ENCODE measurements around the gene CCDC7. TPM values are rescaled to one million over a fixed set of nuclear protein-coding genes. Genes with fewer than 3 reads are reported as not detected.

The CCDC7 gene
- total and polyA plus RNA-seq, 2 experiments from 2014 or later, result 2.0 to 10.0 TPM

DNA sequence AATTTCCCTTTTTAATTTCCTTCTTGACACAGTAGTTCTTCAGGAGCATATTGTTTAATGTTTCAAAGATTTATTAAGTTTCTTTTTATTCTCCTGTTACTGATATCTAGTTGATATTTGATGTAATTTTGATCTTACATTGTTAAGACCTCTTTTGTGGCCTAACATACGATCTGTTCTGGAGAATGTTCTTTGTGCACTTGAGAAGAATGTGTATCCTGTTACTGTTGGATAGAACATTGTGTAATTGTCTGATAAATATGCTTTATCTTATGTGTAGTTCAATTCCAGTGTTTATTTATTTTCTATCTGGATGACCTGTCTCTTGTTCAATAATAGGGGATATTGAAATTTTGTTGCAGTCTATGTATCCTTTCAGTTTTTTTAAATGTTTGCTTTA, 405.4 kb downstream of the CCDC7 start:
- Histone ChIP-seq H3K79me2 (no peaks in the 10 kb centered on the region), H3K36me3 (replicated peaks; ENCODE audit: insufficient read depth, low read depth) (no peaks in the 10 kb centered on the region), H3K9me2 (replicated peaks; ENCODE audit: insufficient read depth) (no peaks in the 10 kb centered on the region), H3K27ac (no peak overlapping the region), H3K4me1 (ENCODE audit: insufficient read depth) (no peaks in the 10 kb centered on the region), H4K20me1 (ENCODE audit: insufficient read depth, poor library complexity, severe bottlenecking) (no peaks in the 10 kb centered on the region), H2AFZ (no peak overlapping the region), H3K9me3 (ENCODE audit: low read depth) (no peaks in the 10 kb centered on the region), H3K27me3 (no peaks in the 10 kb centered on the region), H3K4me3 (no peak overlapping the region), H3K4me2 (no peak overlapping the region)
- 4% methylated on average over 1 of the region's 1 CpG for WGBS (ENCODE audit: low lambda C conversion rate, missing lambda C conversion rate)
- DNase-seq (ENCODE audit: low spot score), result no peak
- TF ChIP-seq, protein P1, sequence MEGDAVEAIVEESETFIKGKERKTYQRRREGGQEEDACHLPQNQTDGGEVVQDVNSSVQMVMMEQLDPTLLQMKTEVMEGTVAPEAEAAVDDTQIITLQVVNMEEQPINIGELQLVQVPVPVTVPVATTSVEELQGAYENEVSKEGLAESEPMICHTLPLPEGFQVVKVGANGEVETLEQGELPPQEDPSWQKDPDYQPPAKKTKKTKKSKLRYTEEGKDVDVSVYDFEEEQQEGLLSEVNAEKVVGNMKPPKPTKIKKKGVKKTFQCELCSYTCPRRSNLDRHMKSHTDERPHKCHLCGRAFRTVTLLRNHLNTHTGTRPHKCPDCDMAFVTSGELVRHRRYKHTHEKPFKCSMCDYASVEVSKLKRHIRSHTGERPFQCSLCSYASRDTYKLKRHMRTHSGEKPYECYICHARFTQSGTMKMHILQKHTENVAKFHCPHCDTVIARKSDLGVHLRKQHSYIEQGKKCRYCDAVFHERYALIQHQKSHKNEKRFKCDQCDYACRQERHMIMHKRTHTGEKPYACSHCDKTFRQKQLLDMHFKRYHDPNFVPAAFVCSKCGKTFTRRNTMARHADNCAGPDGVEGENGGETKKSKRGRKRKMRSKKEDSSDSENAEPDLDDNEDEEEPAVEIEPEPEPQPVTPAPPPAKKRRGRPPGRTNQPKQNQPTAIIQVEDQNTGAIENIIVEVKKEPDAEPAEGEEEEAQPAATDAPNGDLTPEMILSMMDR (IDR thresholded peaks at IDR 0.05; ENCODE audit: poor library complexity), result no peak
- TF ChIP-seq EZH2 (IDR thresholded peaks at IDR 0.05; ENCODE audit: borderline replicate concordance), result no peak
- no peak for TF ChIP-seq EZH2phosphoT487 (IDR thresholded peaks at IDR 0.05; ENCODE audit: low read depth, severe bottlenecking, unreplicated experiment)

DNA sequence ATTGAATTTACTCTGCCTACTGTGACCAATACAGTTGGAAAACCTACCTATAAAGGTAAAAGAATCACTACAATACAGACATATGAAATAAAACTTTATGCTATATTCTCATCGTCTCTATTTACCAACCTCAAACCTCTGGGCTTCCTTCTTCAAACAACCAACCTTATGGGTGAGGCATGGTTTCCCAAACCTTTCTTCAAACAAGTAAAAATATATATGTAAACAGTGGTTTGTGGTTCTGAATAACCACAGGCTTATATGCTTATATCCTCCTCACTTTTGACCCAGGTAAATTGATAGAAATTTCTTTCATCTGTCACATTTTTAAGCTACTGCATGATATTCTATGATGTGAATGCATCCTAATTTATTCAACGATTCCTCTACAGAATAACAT, 408.5 kb downstream of the CCDC7 start:
- no peak overlapping the region for H3K27ac ChIP-seq
- H3K4me3 ChIP-seq, result no peak overlapping the region
- H3K79me2 ChIP-seq, result no peaks in the 10 kb centered on the region
- H3K27me3 ChIP-seq, result no peaks in the 10 kb centered on the region
- WGBS (ENCODE audit: low lambda C conversion rate, missing lambda C conversion rate), result 100% methylated on average over 2 of the region's 2 CpGs
- H3K4me2 ChIP-seq, result no peak overlapping the region
- H2AFZ ChIP-seq, result no peak overlapping the region
- TF ChIP-seq EZH2 (IDR thresholded peaks at IDR 0.05; ENCODE audit: borderline replicate concordance) (no peak), EZH2phosphoT487 (IDR thresholded peaks at IDR 0.05; ENCODE audit: low read depth, severe bottlenecking, unreplicated experiment) (no peak)
- TF ChIP-seq, protein P1 (IDR thresholded peaks at IDR 0.05; ENCODE audit: poor library complexity), result no peak
- H4K20me1 ChIP-seq (ENCODE audit: insufficient read depth, poor library complexity, severe bottlenecking), result no peaks in the 10 kb centered on the region
- DNase-seq (ENCODE audit: low spot score), result no peak
- H3K9me3 ChIP-seq (ENCODE audit: low read depth), result no peaks in the 10 kb centered on the region
- H3K4me1 ChIP-seq (ENCODE audit: insufficient read depth), result no peaks in the 10 kb centered on the region
- no peaks in the 10 kb centered on the region for H3K36me3 ChIP-seq (replicated peaks; ENCODE audit: insufficient read depth, low read depth)
- no peaks in the 10 kb centered on the region for H3K9me2 ChIP-seq (replicated peaks; ENCODE audit: insufficient read depth)

DNA sequence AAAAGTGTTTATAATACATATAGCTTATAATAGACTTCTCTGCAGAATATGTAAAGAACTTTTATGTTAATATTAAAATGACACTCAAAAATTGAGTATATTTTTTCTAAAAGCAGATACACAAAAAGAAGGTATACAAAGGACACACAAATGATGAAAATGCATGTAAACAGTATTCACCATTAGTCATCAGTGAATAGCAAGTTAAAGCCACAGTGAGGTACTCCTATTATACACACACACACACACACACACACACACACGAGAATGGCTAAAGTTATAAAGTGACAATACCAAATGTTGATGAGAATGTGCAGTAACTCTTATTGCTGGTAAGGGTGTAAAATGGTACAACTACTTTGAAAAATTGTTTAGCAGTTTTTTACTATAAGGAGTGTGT, 419.2 kb downstream of the CCDC7 start:
- Histone ChIP-seq H3K9me3 (ENCODE audit: low read depth) (no peaks in the 10 kb centered on the region), H3K4me1 (ENCODE audit: insufficient read depth) (no peaks in the 10 kb centered on the region), H4K20me1 (ENCODE audit: insufficient read depth, poor library complexity, severe bottlenecking) (no peaks in the 10 kb centered on the region), H2AFZ (no peak overlapping the region), H3K4me2 (no peak overlapping the region), H3K79me2 (no peaks in the 10 kb centered on the region), H3K36me3 (replicated peaks; ENCODE audit: insufficient read depth, low read depth) (no peaks in the 10 kb centered on the region), H3K4me3 (no peak overlapping the region), H3K27me3 (no peaks in the 10 kb centered on the region), H3K27ac (no peak overlapping the region), H3K9me2 (replicated peaks; ENCODE audit: insufficient read depth) (no peaks in the 10 kb centered on the region)
- 87% methylated on average over 1 of the region's 1 CpG for WGBS (ENCODE audit: low lambda C conversion rate, missing lambda C conversion rate)
- TF ChIP-seq, protein P1 (IDR thresholded peaks at IDR 0.05; ENCODE audit: poor library complexity), result no peak
- TF ChIP-seq EZH2phosphoT487 (IDR thresholded peaks at IDR 0.05; ENCODE audit: low read depth, severe bottlenecking, unreplicated experiment) (no peak), EZH2 (IDR thresholded peaks at IDR 0.05; ENCODE audit: borderline replicate concordance) (no peak)
- DNase-seq (ENCODE audit: low spot score), result no peak

DNA sequence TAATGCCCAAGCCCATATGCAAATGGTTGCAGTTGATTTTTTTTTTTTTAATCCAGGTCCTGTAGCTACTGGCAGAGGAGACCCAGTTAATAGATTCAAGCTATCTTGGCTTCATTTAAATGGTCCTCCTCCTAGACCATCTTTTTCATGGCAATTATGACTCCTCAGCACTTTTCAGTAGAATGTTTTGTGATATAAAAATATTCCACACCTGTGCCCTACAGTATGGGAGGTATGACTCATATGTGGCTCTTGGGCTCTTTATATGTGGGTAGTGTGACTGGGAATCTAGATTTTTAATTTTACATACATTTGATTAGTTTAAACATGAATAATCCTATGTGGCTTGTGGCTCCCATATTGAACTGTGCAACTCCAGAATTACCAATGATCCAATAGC, 432.0 kb downstream of the CCDC7 start:
- no peak for DNase-seq (ENCODE audit: low spot score)
- Histone ChIP-seq H3K9me2 (replicated peaks; ENCODE audit: insufficient read depth) (no peaks in the 10 kb centered on the region), H3K4me3 (no peak overlapping the region), H3K4me2 (no peak overlapping the region), H3K79me2 (no peaks in the 10 kb centered on the region), H3K9me3 (ENCODE audit: low read depth) (no peaks in the 10 kb centered on the region), H3K4me1 (ENCODE audit: insufficient read depth) (no peaks in the 10 kb centered on the region), H3K27me3 (no peaks in the 10 kb centered on the region), H3K27ac (no peak overlapping the region), H3K36me3 (replicated peaks; ENCODE audit: insufficient read depth, low read depth) (no peaks in the 10 kb centered on the region), H2AFZ (no peak overlapping the region), H4K20me1 (ENCODE audit: insufficient read depth, poor library complexity, severe bottlenecking) (no peaks in the 10 kb centered on the region)
- no peak for TF ChIP-seq EZH2 (IDR thresholded peaks at IDR 0.05; ENCODE audit: borderline replicate concordance)
